ENCODE results near the gene APH1A. TPM values are rescaled to one million over a fixed set of nuclear protein-coding genes. Genes with fewer than 3 reads are reported as not detected.

Gene APH1A
- total RNA-seq (2011; cell fraction: chromatin; rRNA removed; ENCODE audit: low replicate concordance): 115 and 218 TPM in 2 replicates
- 215 and 226 TPM in 2 replicates for total RNA-seq (2011; cell fraction: nucleolus; rRNA removed)
- total RNA-seq (2011; cell fraction: nucleoplasm; rRNA removed): 182 and 231 TPM in 2 replicates
- 48.8 and 59.0 TPM in 2 replicates for total RNA-seq (2014; rRNA removed)
- 70.6 and 74.0 TPM in 2 replicates for total RNA-seq (2014; rRNA removed; fragmentation: Illumina TruSeq; extraction: Trizol)
- total RNA-seq (2015; rRNA removed; fragmentation: Illumina TruSeq; extraction: Trizol): 77.0 and 79.1 TPM in 2 replicates
- total RNA-seq (2021): 97.3 and 98.6 TPM in 2 replicates
- polyA plus RNA-seq (2011; rRNA removed): 111 and 123 TPM in 2 replicates
- 167 and 205 TPM in 2 replicates for polyA plus RNA-seq (2011; cell fraction: cytosol; rRNA removed)
- 121 and 152 TPM in 2 replicates for polyA plus RNA-seq (2011; cell fraction: nucleus; rRNA removed)
- 80.8 and 88.2 TPM in 2 replicates for polyA plus RNA-seq (2012)
- polyA plus RNA-seq (2014; fragmentation: Illumina TruSeq; extraction: Trizol): 84.5 and 93.5 TPM in 2 replicates
- 1 to 10 TPM; 5.6 to 6.0 TPM for polyA plus RNA-seq (2014; fragmentation: Nextera tagmentation; extraction: Ambion mirVana)
- polyA plus RNA-seq (2014; rRNA removed): 86.8 and 89.4 TPM in 2 replicates
- 96.8 and 108 TPM in 2 replicates for polyA minus RNA-seq (2011; rRNA and poly(A)+ RNA removed)
- polyA minus RNA-seq (2011; cell fraction: cytosol; rRNA and poly(A)+ RNA removed): 39.9 and 46.7 TPM in 2 replicates
- 49.7 and 72.8 TPM in 2 replicates for polyA minus RNA-seq (2011; cell fraction: nucleus; rRNA and poly(A)+ RNA removed)
- Bru-seq, nascent RNA: percentile 89 among the genes with signal in this experiment
- BruChase-seq, experiment 1, labeled RNA remaining after a 2-hour chase: percentile 86 among the genes with signal in this experiment
- BruChase-seq, experiment 2, labeled RNA remaining after a 6-hour chase: percentile 91 among the genes with signal in this experiment
- long read RNA-seq, experiment 1, transcript APH1A-202 (6 exons, 2,353 nt): major isoform, 16 of 84 reads
- long read RNA-seq, experiment 1, transcript APH1A-203 (7 exons, 1,713 nt): minor isoform, 8 of 84 reads
- long read RNA-seq, experiment 1, partial matches to known transcripts: 14 of 84 reads
- long read RNA-seq, experiment 1, other reads (novel, unspliced or antisense): 42 of 84 reads
- long read RNA-seq, experiment 2, transcript APH1A-203 (7 exons, 1,713 nt): minor isoform, 34 of 142 reads
- long read RNA-seq, experiment 2, transcript APH1A-201 (5 exons, 663 nt): minor isoform, 5 of 142 reads
- long read RNA-seq, experiment 2, transcript APH1A-202 (6 exons, 2,353 nt): major isoform, 65 of 142 reads
- long read RNA-seq, experiment 2, partial matches to known transcripts: 8 of 142 reads
- long read RNA-seq, experiment 2, other reads (novel, unspliced or antisense): 30 of 142 reads
- long read RNA-seq, experiment 3, transcript APH1A-203 (7 exons, 1,713 nt): minor isoform, 5 of 48 reads
- long read RNA-seq, experiment 3, transcript APH1A-202 (6 exons, 2,353 nt): major isoform, 34 of 48 reads
- long read RNA-seq, experiment 3, partial matches to known transcripts: 5 of 48 reads
- long read RNA-seq, experiment 3, other reads (novel, unspliced or antisense): 3 of 48 reads

- intact Hi-C loops (cut with micrococcal nuclease) (loop anchor here (5.0 kb wide), 1 partner anchor 93 kb away; the partner anchor contains the start of gene RPRD2), in situ Hi-C loops (cut with MboI) (no loop called here)
- Histone ChIP-seq H2AFZ (ENCODE audit: low read depth, low read length) (peak within 1 kb of the TSS; percentile 94), H3K9me3 (replicated peaks; ENCODE audit: control insufficient read depth, insufficient read depth, low read depth, low read length) (no peaks in the 10 kb centered on the region), H3K36me3 (ENCODE audit: control insufficient read depth, insufficient read depth, low read length) (peaks cover 33% of the 10 kb centered on the region), H4K20me1 (replicated peaks; ENCODE audit: control insufficient read depth, insufficient read depth, low read length) (no peaks in the 10 kb centered on the region), H3K9ac (ENCODE audit: insufficient read depth in 1 of 2, low read depth in 2 of 2, low read length in 2 of 2) (peak within 1 kb of the TSS; percentile 80 to 96), H3K9me1 (ENCODE audit: control insufficient read depth, insufficient read depth, low read length) (no peaks in the 10 kb centered on the region), H3K4me1 (replicated peaks in 1 of 2; ENCODE audit: control insufficient read depth in 2 of 2, insufficient read depth in 2 of 2, low read length in 2 of 2) (peaks cover 13 to 26% of the 10 kb centered on the region in 2 experiments), H3K27ac (ENCODE audit: extremely low read depth, low read depth, low read length) (peak within 1 kb of the TSS; percentile 86), H3K4me2 (ENCODE audit: insufficient read depth, low read length) (peak within 1 kb of the TSS; percentile 97), H3K27me3 (ENCODE audit: control insufficient read depth in 2 of 2, insufficient read depth in 2 of 2, low read length in 2 of 2) (no peaks in the 10 kb centered on the region), H3K79me2 (ENCODE audit: control insufficient read depth, insufficient read depth, low read length) (peaks cover 21% of the 10 kb centered on the region), H3K4me3 (peak within 1 kb of the TSS; percentile 92)
- BruUV-seq (replicated peaks): no TSS peak
- POLR2A ChIA-PET: interaction anchor here (0.6 to 1.5 kb wide), 8 partner anchors 9 to 425 kb away, joined by 3 to 5 read pairs (median 3); no protein-coding TSS in a partner anchor
- CTCF ChIA-PET (ENCODE audit: low intra/inter-chr PET ratio): no interaction called here
- peak; percentile 99 for ATAC-seq
- DNase-seq (ENCODE audit: extremely low read depth in 1 of 4, low spot score in 3 of 4): peak; percentile 97 to 98 (median 98)
- 2% methylated on average over 37 of the region's 49 CpGs for WGBS (ENCODE audit: insufficient coverage, low coverage, missing lambda C conversion rate)
- peak; percentile 92 for FAIRE-seq
- no peak for TF ChIP-seq DACH1 (IDR thresholded peaks at IDR 0.05; ENCODE audit: partially characterized antibody)
- peak; percentile 27; the same call in 1 of the 2 replicates for TF ChIP-seq ARID3A (IDR thresholded peaks at IDR 0.05; ENCODE audit: borderline replicate concordance, low read depth, low read length)
- TF ChIP-seq, protein P1, sequence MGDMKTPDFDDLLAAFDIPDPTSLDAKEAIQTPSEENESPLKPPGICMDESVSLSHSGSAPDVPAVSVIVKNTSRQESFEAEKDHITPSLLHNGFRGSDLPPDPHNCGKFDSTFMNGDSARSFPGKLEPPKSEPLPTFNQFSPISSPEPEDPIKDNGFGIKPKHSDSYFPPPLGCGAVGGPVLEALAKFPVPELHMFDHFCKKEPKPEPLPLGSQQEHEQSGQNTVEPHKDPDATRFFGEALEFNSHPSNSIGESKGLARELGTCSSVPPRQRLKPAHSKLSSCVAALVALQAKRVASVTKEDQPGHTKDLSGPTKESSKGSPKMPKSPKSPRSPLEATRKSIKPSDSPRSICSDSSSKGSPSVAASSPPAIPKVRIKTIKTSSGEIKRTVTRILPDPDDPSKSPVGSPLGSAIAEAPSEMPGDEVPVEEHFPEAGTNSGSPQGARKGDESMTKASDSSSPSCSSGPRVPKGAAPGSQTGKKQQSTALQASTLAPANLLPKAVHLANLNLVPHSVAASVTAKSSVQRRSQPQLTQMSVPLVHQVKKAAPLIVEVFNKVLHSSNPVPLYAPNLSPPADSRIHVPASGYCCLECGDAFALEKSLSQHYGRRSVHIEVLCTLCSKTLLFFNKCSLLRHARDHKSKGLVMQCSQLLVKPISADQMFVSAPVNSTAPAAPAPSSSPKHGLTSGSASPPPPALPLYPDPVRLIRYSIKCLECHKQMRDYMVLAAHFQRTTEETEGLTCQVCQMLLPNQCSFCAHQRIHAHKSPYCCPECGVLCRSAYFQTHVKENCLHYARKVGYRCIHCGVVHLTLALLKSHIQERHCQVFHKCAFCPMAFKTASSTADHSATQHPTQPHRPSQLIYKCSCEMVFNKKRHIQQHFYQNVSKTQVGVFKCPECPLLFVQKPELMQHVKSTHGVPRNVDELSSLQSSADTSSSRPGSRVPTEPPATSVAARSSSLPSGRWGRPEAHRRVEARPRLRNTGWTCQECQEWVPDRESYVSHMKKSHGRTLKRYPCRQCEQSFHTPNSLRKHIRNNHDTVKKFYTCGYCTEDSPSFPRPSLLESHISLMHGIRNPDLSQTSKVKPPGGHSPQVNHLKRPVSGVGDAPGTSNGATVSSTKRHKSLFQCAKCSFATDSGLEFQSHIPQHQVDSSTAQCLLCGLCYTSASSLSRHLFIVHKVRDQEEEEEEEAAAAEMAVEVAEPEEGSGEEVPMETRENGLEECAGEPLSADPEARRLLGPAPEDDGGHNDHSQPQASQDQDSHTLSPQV (IDR thresholded peaks at IDR 0.05): no peak
- TF ChIP-seq ZNF24 (IDR thresholded peaks at IDR 0.05): no peak; the same call in 1 of the 2 replicates
- no peak for TF ChIP-seq ASH1L (IDR thresholded peaks at IDR 0.05; ENCODE audit: borderline replicate concordance, low read depth, partially characterized antibody)
- TF ChIP-seq MAFF (IDR thresholded peaks at IDR 0.05; ENCODE audit: low read length): no peak
- TF ChIP-seq L3MBTL2 (IDR thresholded peaks at IDR 0.05): no peak; the same call in 1 of the 2 replicates
- peak; percentile 95 for TF ChIP-seq RBBP5 (IDR thresholded peaks at IDR 0.05; ENCODE audit: borderline replicate concordance, insufficient read depth, low read length, poor library complexity, severe bottlenecking)
- peak in 1 of 2 experiments; percentile 29; a peak in 2 of 4 replicates for TF ChIP-seq TBL1XR1 (IDR thresholded peaks at IDR 0.05; ENCODE audit: low read length in 2 of 2)
Measured at GRCh38 chr1:150268705-150269403, at the start of gene APH1A. TSS of gene APH1A (minus strand) at chr1:150269016. CDS start at chr1:150268810, 206 bp downstream.

All from K562 (cell line).